ENCODE data around the gene CCDC144A. TPM values are rescaled to one million over a fixed set of nuclear protein-coding genes. Genes with fewer than 3 reads are reported as not detected.
"Not testable (repeated sequence)": the region's sequence is repeated elsewhere in the genome, so short reads cannot be mapped to it uniquely, and the experiment has no call there.

Gene CCDC144A
- total and polyA plus RNA-seq, 7 donors = 1.9 to 21.2 (median 3.9) TPM; not detected in 2

DNA sequence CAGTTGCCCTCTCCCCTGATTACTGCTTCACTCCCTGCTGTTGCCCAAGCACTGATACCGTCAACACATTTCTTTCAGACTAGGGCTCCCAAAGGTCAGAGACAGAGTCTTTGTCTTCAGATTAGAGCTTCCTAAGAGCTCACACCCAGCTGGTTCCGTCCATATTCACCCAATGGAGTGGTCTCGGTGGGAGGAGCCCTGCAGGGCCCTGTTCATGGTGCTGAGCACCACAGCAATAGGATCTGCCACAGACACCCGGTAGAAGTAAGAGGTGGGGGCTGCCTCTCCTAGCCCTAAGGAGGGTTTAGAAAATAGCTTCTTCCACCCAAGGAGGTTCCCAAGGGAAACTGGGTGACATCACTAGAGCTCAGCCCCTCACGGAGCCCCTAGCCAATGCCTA is 128.3 kb downstream of the CCDC144A start:
- Histone ChIP-seq H3K9me3 (no peaks in the 10 kb centered on the region), H3K4me3 (no peak overlapping the region), H3K4me1 (peaks cover 0 to 15% (median 6%) of the 10 kb centered on the region in 4 donors), H3K36me3 (no peaks in the 10 kb centered on the region), H3K27me3 (no peaks in the 10 kb centered on the region), H3K27ac (no peak overlapping the region)
- intact Hi-C loops (cut with DNase I) = no loop called here
- no peak for TF ChIP-seq CTCF (IDR thresholded peaks at IDR 0.05)
- no peak for TF ChIP-seq POLR2AphosphoS5 (IDR thresholded peaks at IDR 0.05)
- no peak for TF ChIP-seq EP300 (IDR thresholded peaks at IDR 0.05)
- DNase-seq = no peak
- 75 to 81% methylated on average over 5 of the region's 5 CpGs for WGBS, 2 donors

DNA sequence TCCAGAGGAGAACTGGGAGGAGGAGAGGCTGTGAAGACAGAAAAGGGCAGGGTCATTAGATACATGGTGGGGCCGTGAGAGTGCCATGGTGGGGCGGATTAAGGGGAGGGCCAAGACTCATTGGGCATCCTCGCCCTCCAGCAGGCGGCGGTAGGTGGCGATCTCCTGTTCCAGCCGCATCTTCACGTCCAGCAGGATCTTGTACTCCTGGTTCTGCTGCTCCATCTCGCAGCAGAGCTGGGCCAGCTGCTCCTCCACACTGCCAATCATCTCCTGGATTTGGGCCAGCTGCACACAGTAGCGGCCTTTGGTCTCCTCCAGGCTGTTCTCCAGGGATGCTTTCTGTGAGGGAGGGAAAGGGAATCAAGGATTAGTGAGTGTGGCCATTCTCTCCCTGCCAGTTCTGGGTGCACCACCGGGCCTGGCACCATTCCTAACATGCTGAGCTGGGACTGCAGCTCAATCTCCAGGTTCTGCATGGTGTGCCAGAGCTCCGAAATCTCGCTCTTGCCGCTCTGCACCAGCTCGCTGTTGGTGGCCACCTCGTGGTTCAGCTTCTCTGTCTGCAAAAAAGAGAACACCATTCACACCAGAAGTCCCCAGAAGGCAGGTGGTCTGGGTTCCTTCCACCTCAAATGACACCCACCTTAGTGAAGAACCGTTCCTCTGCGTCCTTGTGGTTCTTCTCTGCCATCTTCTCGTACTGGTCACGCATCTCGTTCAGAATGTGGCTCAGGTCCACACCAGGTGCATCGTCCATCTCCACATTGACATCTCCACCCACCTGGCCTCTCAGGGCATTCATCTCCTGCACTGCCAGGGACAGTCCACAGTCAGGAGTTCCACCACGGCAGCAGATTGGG is 129.0 kb downstream of the CCDC144A start:
- no peak for DNase-seq
- intact Hi-C loops (cut with DNase I) = no loop called here
- Histone ChIP-seq H3K36me3 (no peaks in the 10 kb centered on the region), H3K9me3 (no peaks in the 10 kb centered on the region), H3K27ac (no peak overlapping the region), H3K4me1 (peaks cover 0 to 15% (median 6%) of the 10 kb centered on the region in 4 donors), H3K27me3 (no peaks in the 10 kb centered on the region), H3K4me3 (no peak overlapping the region)
- no peak for TF ChIP-seq EP300 (IDR thresholded peaks at IDR 0.05)
- TF ChIP-seq CTCF (IDR thresholded peaks at IDR 0.05) = no peak
- TF ChIP-seq POLR2A (IDR thresholded peaks at IDR 0.05) = no peak
- TF ChIP-seq POLR2AphosphoS5 (IDR thresholded peaks at IDR 0.05) = no peak
- WGBS, 2 donors = 68 to 82% methylated on average over 23 of the region's 23 CpGs

DNA sequence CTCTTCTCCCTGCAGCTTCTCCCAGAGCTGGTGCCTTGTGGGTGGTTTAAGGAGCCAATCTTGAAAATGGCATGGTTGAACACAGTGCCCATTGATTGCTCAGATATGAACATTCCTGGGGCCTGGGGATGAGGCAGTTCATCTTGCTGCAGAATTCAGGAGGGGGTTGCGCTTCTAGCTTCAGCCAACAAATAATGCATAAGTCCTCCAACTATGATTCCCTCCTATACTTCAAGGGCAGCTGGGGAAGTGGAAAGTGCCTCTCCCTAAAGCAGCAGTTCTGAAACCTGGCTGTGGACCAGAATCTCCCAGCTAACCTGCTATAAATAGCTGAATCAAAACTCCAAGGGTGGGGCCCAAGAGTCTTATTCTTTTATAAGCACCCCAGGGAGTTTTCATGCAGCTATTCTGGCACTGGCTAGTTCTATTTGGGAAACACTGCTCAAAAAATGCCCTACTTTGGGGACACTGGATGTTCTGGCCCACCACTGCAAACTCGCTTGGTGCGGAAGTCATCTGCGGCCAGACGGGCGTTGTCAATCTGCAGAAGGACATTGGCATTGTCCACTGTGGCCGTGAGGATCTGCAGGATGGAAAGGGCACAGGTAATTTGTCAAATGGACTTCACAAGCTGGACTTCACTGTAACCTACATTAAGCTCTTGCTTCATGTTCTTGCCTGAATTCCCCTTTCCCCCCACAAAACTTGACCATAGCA is 130.3 kb downstream of the CCDC144A start:
- no peaks in the 10 kb centered on the region for H3K36me3 ChIP-seq
- no peak overlapping the region for H3K4me3 ChIP-seq
- WGBS, 2 donors = 48 to 74% methylated on average over 7 of the region's 7 CpGs
- no peak overlapping the region for H3K27ac ChIP-seq
- DNase-seq = no peak
- TF ChIP-seq EP300 (IDR thresholded peaks at IDR 0.05) (no peak), POLR2A (IDR thresholded peaks at IDR 0.05) (no peak), POLR2AphosphoS5 (IDR thresholded peaks at IDR 0.05) (no peak), CTCF (IDR thresholded peaks at IDR 0.05) (no peak)
- H3K9me3 ChIP-seq = no peaks in the 10 kb centered on the region
- no peaks in the 10 kb centered on the region for H3K27me3 ChIP-seq
- intact Hi-C loops (cut with DNase I) = no loop called here
- peaks cover 0 to 15% (median 6%) of the 10 kb centered on the region in 4 donors for H3K4me1 ChIP-seq

DNA sequence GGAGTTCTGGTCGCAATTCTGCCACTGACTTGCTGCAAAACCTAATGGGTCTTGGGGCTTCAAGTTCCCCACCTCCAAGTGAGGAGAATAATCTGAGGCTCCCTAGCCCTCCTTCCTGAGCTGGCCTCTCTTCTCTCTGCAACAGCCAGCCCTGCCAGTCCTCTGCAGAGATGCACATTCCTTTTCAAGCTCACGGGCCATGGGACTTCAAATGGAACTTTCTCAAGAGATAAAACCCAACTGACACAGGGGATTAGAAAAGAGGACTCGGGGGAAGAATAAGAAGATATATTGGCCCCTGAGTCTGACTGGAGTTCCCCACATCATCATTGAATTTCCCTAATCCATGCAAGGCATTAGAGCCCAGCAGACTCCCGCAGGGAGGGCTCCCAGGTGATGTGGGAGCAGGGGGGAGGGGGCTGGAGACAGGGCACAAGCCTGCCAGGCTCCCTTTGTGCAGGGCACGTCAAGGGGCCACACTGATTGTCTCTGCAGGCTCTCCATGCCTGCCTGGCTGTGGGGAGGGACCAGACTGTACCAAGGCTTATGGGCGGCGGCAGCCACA is 131.0 kb downstream of the CCDC144A start:
- H3K27me3 ChIP-seq = no peaks in the 10 kb centered on the region
- intact Hi-C loops (cut with DNase I) = no loop called here
- no peaks in the 10 kb centered on the region for H3K9me3 ChIP-seq
- H3K4me1 ChIP-seq = peaks cover 0 to 15% (median 6%) of the 10 kb centered on the region in 4 donors
- DNase-seq = no peak
- no peak for TF ChIP-seq CTCF (IDR thresholded peaks at IDR 0.05)
- TF ChIP-seq POLR2A (IDR thresholded peaks at IDR 0.05) = no peak
- no peak for TF ChIP-seq EP300 (IDR thresholded peaks at IDR 0.05)
- TF ChIP-seq POLR2AphosphoS5 (IDR thresholded peaks at IDR 0.05) = no peak
- no peak overlapping the region for H3K27ac ChIP-seq
- H3K36me3 ChIP-seq = no peaks in the 10 kb centered on the region
- WGBS, 2 donors = 58 to 85% methylated on average over 5 of the region's 7 CpGs
- no peak overlapping the region for H3K4me3 ChIP-seq

DNA sequence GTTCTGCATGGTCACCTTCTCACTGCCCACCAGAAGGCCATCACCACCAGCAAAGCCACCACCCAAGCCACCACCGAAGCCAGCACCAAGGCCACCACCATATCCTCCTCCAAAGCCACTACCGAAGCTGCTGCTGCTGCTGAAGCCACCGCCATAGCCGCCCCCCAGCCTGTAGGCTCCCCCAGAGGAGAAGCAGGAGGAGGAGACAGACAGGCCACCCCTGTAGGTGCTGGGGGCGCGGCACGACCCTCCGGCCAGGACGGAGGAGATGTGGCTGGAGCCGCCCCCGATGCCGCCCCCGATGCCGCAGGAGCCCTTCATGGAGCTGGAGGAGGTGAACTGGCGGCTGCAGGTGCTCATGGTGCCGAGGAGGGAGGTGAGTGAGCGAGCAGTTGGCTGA is 132.1 kb downstream of the CCDC144A start:
- H3K27me3 ChIP-seq; H3K27ac ChIP-seq; H3K4me3 ChIP-seq; H3K36me3 ChIP-seq; intact Hi-C loops (cut with DNase I); DNase-seq; H3K9me3 ChIP-seq: not testable (repeated sequence)
- H3K4me1 ChIP-seq = peaks cover 0 to 15% (median 6%) of the 10 kb centered on the region in 4 donors
- WGBS, 2 donors = 89 to 91% methylated on average over 14 of the region's 17 CpGs

DNA sequence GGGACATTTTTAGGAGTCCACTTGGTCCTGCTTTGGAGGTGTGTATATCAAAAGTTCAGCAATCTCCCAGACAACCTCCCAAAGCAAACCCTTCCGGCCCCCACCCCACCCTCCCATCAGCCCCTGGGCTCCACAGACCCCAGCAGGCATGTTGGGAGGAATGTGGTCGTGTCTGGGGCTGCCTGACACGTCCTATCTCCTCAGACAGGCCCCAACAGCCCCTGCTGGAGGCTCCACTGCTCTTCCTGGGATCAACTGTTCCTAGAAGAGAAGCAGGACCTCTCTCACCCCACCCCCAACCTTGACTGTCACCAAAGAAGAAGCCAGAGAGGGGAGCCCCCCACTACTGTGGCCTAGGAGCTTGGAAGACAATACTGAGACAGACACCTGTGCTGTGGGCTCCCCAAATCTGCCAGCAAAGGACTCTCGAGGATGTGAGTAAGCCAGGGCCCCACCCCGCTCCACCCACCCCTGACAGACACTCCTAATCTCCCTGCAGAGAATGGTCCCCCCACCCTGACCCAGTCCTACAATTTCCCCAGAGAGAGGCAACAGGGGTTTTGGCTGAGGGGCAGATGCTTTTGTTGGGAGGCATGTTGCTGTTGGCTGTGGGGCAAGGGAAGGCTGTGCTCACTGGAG is 133.8 kb downstream of the CCDC144A start:
- H3K27me3 ChIP-seq; DNase-seq; H3K9me3 ChIP-seq; H3K27ac ChIP-seq; intact Hi-C loops (cut with DNase I); H3K36me3 ChIP-seq; H3K4me3 ChIP-seq: not testable (repeated sequence)
- peaks cover 0 to 15% (median 6%) of the 10 kb centered on the region in 4 donors for H3K4me1 ChIP-seq
- 71 to 80% methylated on average over 2 to 3 of the region's 5 CpGs for WGBS, 2 donors

Measured in sigmoid colon (tissue), 7 donors.